IMR-90 (cell line): ENCODE measurements around the gene LRRC52. TPM values are rescaled to one million over a fixed set of nuclear protein-coding genes. Genes with fewer than 3 reads are reported as not detected.

Experiments
- ATAC-seq: fragments of 200-7000 bp; cut with Tn5 transposase; 2 replicates; pipeline ENCODE4 v1.9.1; 2020; ENCODE audit warnings: low read depth, mild to moderate bottlenecking, moderate library complexity
- BruUV-seq: library from RNA; stranded (reverse); fragments of 400-500 nt; replicated peaks from 2 replicates; lab custom pipeline; 2021; lab: Mats Ljungman, UMichigan
- CTCF ChIA-PET: fragments of 300-600 bp; formaldehyde crosslinking; extraction: SDS; loops from one replicate; lab custom pipeline; 2021; ENCODE audit warnings: antibody characterized with exemption; lab: Yijun Ruan, JAX
- POLR2A ChIA-PET: fragments of 300-600 bp; sonication (Branson Sonifier 250); formaldehyde crosslinking; loops from one replicate; lab custom pipeline; 2022; ENCODE audit warnings: antibody characterized with exemption; ENCODE audit not compliant: unreplicated experiment; lab: Charles Lee
- DNase-seq: peaks from one replicate; pipeline ENCODE4 v3.0.0; 2013
- H2AFZ ChIP-seq: replicated peaks from 2 replicates; pipeline ENCODE3; 2013; ENCODE audit warnings: low read length, mild to moderate bottlenecking; ENCODE audit not compliant: poor library complexity
- H2AK5ac ChIP-seq: 2 replicates; pipeline ENCODE4 v1.6.1; 2013; ENCODE audit warnings: low read depth, low read length, inconsistent platforms
- H2AK9ac ChIP-seq: replicated peaks from 2 replicates; pipeline ENCODE3; 2013; ENCODE audit warnings: mild to moderate bottlenecking, low read depth, low read length, moderate library complexity; ENCODE audit not compliant: poor library complexity
- H2BK120ac ChIP-seq: 2 replicates; pipeline ENCODE4 v1.6.1; 2013; ENCODE audit warnings: low read depth, low read length, inconsistent platforms
- H2BK15ac ChIP-seq: 3 replicates; pipeline ENCODE4 v1.6.1; 2013; ENCODE audit warnings: low read depth, low read length, inconsistent platforms
- H2BK20ac ChIP-seq: 2 replicates; pipeline ENCODE4 v1.6.1; 2013; ENCODE audit warnings: low read depth, mild to moderate bottlenecking, inconsistent platforms, low read length, moderate library complexity
- H2BK5ac ChIP-seq: 2 replicates; pipeline ENCODE4 v1.6.1; 2013; ENCODE audit warnings: mild to moderate bottlenecking, low read depth, low read length, inconsistent platforms; ENCODE audit not compliant: poor library complexity, severe bottlenecking
- H3K14ac ChIP-seq: replicated peaks from 2 replicates; pipeline ENCODE4 v1.6.1; 2013; ENCODE audit warnings: low read depth, low read length, inconsistent platforms
- H3K18ac ChIP-seq: 2 replicates; pipeline ENCODE4 v1.6.1; 2013; ENCODE audit warnings: low read depth, low read length, control low read depth
- H3K23ac ChIP-seq: 2 replicates; pipeline ENCODE4 v1.6.1; 2013; ENCODE audit warnings: low read depth, low read length, inconsistent platforms
- H3K27ac ChIP-seq: 2 replicates; pipeline ENCODE4 v1.5.1; 2013; ENCODE audit warnings: mild to moderate bottlenecking, control low read depth, low read length; ENCODE audit not compliant: insufficient read depth
- H3K27me3 ChIP-seq: 2 replicates; pipeline ENCODE4 v1.6.1; 2013; ENCODE audit warnings: low read length; ENCODE audit not compliant: control insufficient read depth, insufficient read depth
- H3K36me3 ChIP-seq: 2 replicates; pipeline ENCODE4 v1.6.1; 2013; ENCODE audit warnings: low read length, mixed read lengths; ENCODE audit not compliant: control insufficient read depth, insufficient read depth
- H3K4ac ChIP-seq: 2 replicates; pipeline ENCODE4 v1.6.1; 2013; ENCODE audit warnings: low read depth, low read length, inconsistent platforms
- H3K4me1 ChIP-seq: 2 replicates; pipeline ENCODE4 v1.6.1; 2013; ENCODE audit warnings: low read length, mixed read lengths; ENCODE audit not compliant: control insufficient read depth, insufficient read depth
- H3K4me2 ChIP-seq: 2 replicates; pipeline ENCODE4 v1.6.1; 2013; ENCODE audit warnings: low read depth, mild to moderate bottlenecking, control low read depth, low read length, moderate library complexity
- H3K4me3 ChIP-seq: 2 replicates; pipeline ENCODE4 v1.5.1; 2013; ENCODE audit warnings: low read depth, mild to moderate bottlenecking, control low read depth, low read length, moderate library complexity; ENCODE audit not compliant: insufficient read depth
- H3K56ac ChIP-seq: 2 replicates; pipeline ENCODE4 v1.6.1; 2013; ENCODE audit warnings: low read length, inconsistent platforms; ENCODE audit not compliant: insufficient read depth; ENCODE audit errors: extremely low read depth
- H3K79me1 ChIP-seq, 2 experiments: 2 replicates each; pipeline ENCODE4 v1.6.1; 2013; ENCODE audit warnings: low read length in 2 of 2, inconsistent platforms in 1 of 2, low read depth in 1 of 2
- H3K9ac ChIP-seq: 2 replicates; pipeline ENCODE4 v1.6.1; 2013; ENCODE audit warnings: low read depth, low read length, control low read depth
- H3K9me1 ChIP-seq: 2 replicates; pipeline ENCODE4 v1.6.1; 2013; ENCODE audit warnings: low read length, inconsistent platforms; ENCODE audit not compliant: insufficient read depth
- H3K9me3 ChIP-seq: 2 replicates; pipeline ENCODE4 v1.6.1; 2013; ENCODE audit warnings: low read length; ENCODE audit not compliant: control insufficient read depth, insufficient read depth
- H4K20me1 ChIP-seq: 2 replicates; pipeline ENCODE4 v1.6.1; 2013; ENCODE audit warnings: low read length, inconsistent platforms; ENCODE audit not compliant: insufficient read depth
- H4K5ac ChIP-seq: 2 replicates; pipeline ENCODE4 v1.6.1; 2013; ENCODE audit warnings: mild to moderate bottlenecking, low read depth, low read length, control low read depth
- H4K8ac ChIP-seq, 2 experiments: 2 replicates each; pipeline ENCODE4 v1.6.1; 2013; ENCODE audit warnings: low read depth in 2 of 2, low read length in 2 of 2, control low read depth in 1 of 2, inconsistent platforms in 1 of 2
- H4K91ac ChIP-seq: 2 replicates; pipeline ENCODE4 v1.6.1; 2013; ENCODE audit warnings: low read depth, low read length, inconsistent platforms; ENCODE audit not compliant: insufficient read depth
- CTCF ChIP-seq: conservative IDR thresholded peaks from 2 replicates; pipeline ENCODE4 v1.5.1; 2012; ENCODE audit warnings: mild to moderate bottlenecking, low read depth, low read length, improper control_type of control experiment
- ELK1 ChIP-seq: fragments of 150-350 bp; IDR thresholded peaks from 2 replicates; pipeline ENCODE4 v1.6.1; 2016; ENCODE audit warnings: low read depth, mild to moderate bottlenecking, low read length, moderate library complexity, borderline replicate concordance
- FOS ChIP-seq: fragments of 150-350 bp; IDR thresholded peaks from 2 replicates; pipeline ENCODE4 v1.6.1; 2016; ENCODE audit warnings: low read depth, low read length
- RFX5 ChIP-seq: IDR thresholded peaks from 2 replicates; pipeline ENCODE4 v1.8.0; 2012; ENCODE audit warnings: low read depth, mild to moderate bottlenecking, low read length, moderate library complexity
- SMC3 ChIP-seq: fragments of 150-350 bp; IDR thresholded peaks from 2 replicates; pipeline ENCODE4 v1.6.1; 2016; ENCODE audit warnings: low read depth, mild to moderate bottlenecking, antibody characterized with exemption, low read length, moderate library complexity
- WGBS, 2 experiments: methylation state at CpG; one replicate each; pipeline versions ENCODE4 v1.1.5 to v1.1.7; 2013; ENCODE audit warnings: missing lambda C conversion rate in 2 of 2; ENCODE audit not compliant: insufficient read length in 1 of 2; ENCODE audit errors: extremely low coverage in 2 of 2; 5-methylcytosine and 5-hydroxymethylcytosine counted together
- dilution Hi-C: fragments of 300-500 bp; cut with HindIII; formaldehyde crosslinking; loops from one replicate; pipeline ENCODE4 v1.14.3; 2018; ENCODE audit warnings: low sequenced_read_pairs; ENCODE audit not compliant: unreplicated experiment
- in situ Hi-C: fragments of 300-500 bp; cut with MboI; formaldehyde crosslinking; loops from 3 replicates; pipeline ENCODE4 v1.14.3; 2019; ENCODE audit warnings: low sequenced_read_pairs, inconsistent platforms, mixed read lengths
- intact Hi-C: fragments of 100-400 bp; cut with micrococcal nuclease; formaldehyde crosslinking; loops from 2 replicates; pipeline ENCODE4 v1.10.0; 2022
- polyA plus RNA-seq, 3 experiments: library from polyadenylated mRNA; depleted of rRNA; stranded (reverse); fragments of >200 nt; gene quantifications; 2 replicates each; pipeline ENCODE4 v1.2.3, GENCODE V29; 2012; ENCODE audit warnings: low replicate concordance in 1 of 3
- total RNA-seq: library from RNA; depleted of rRNA; stranded (reverse); fragments of >200 nt; gene quantifications from 2 replicates; pipeline ENCODE4 v1.2.3, GENCODE V29; 2012

Gene LRRC52
- total and polyA plus RNA-seq, 2 of the 4 experiments (the other 2 are of a cell fraction): not detected

- Histone ChIP-seq H2AK9ac (no peak overlapping the region), H2BK20ac (no peak overlapping the region), H4K20me1 (no peaks in the 10 kb centered on the region), H3K9me3 (no peaks in the 10 kb centered on the region), H3K36me3 (no peaks in the 10 kb centered on the region), H4K5ac (no peak overlapping the region), H2AK5ac (no peak overlapping the region), H3K23ac (no peak overlapping the region), H3K27ac (no peak overlapping the region), H3K4me2 (no peak overlapping the region), H3K27me3 (no peaks in the 10 kb centered on the region), H3K4me1 (no peaks in the 10 kb centered on the region), H2BK5ac (no peak overlapping the region), H3K4ac (no peak overlapping the region), H3K4me3 (no peak overlapping the region), H3K79me1 (no peaks in the 10 kb centered on the region), H3K9ac (no peak overlapping the region), H2BK15ac (no peak overlapping the region), H3K9me1 (no peaks in the 10 kb centered on the region), H4K91ac (no peak overlapping the region), H2BK120ac (no peak overlapping the region), H3K56ac (no peak overlapping the region), H3K18ac (no peak overlapping the region), H4K8ac (no peak overlapping the region), H2AFZ (no peak overlapping the region), H3K14ac (no peak overlapping the region)
- DNase-seq: no peak
- WGBS, 2 experiments: no CpG with 5 or more reads among the region's 2 CpGs
- in situ Hi-C loops (no loop called here), intact Hi-C loops (no loop called here), dilution Hi-C loops (no loop called here)
- ChIA-PET POLR2A (no interaction called here), CTCF (no interaction called here)
- ATAC-seq: no peak
- TF ChIP-seq CTCF (no peak), FOS (no peak), SMC3 (no peak), RFX5 (no peak), ELK1 (no peak)
- no TSS peak for BruUV-seq
Observed at GRCh38 chr1:165549973-165550372, 6.2 kb downstream of the LRRC52 start.
